KOPT-K1 (cell line): ENCODE measurements around the gene FITM2.
"Not testable (repeated sequence)": the region's sequence is repeated elsewhere in the genome, so short reads cannot be mapped to it uniquely, and the experiment has no call there.

Experiments
- H3K27ac ChIP-seq: fragments of 200-600 bp; sonication (generic); 2 replicates; pipeline ENCODE4 v1.5.1; 2016; ENCODE audit warnings: antibody characterized with exemption, mild to moderate bottlenecking, low read depth, low read length; ENCODE audit not compliant: poor library complexity, severe bottlenecking
- H3K36me3 ChIP-seq: fragments of 200-600 bp; sonication (generic); 2 replicates; pipeline ENCODE4 v1.5.1; 2017; ENCODE audit warnings: antibody characterized with exemption, mild to moderate bottlenecking, low read length, moderate library complexity; ENCODE audit not compliant: insufficient read depth
- H3K9me3 ChIP-seq: fragments of 200-600 bp; sonication (generic); 2 replicates; pipeline ENCODE4 v1.5.1; 2017; ENCODE audit warnings: antibody characterized with exemption, low read length, mild to moderate bottlenecking; ENCODE audit not compliant: insufficient read depth, poor library complexity, severe bottlenecking

Gene FITM2

DNA sequence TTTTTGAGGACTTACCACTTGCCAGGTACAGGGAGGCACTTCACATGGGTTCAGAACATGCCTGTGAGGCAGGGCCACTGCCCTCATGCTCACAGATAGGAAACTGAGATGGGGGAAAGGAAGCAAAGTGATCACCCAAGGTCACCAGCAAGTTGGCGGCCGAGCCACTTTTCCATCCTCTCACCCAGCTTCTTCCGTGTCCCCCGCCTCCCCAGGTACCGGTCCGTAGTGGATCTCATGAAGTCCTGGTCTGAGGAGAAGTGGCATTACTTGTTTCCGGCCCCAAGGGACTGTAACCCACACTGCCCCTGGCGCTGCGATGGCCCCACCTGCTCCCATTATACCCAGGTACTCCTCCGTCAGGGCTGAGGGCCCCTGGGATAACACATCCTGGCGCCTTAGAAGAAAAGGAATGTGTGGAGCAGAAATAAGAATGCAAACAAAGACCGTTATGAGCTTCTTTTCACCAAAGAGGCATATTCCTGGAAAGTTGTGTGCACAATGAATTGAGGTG is 32.2 kb upstream of the FITM2 start:
- H3K27ac ChIP-seq: no peak overlapping the region

GRCh38 chr20:44342248-44342647 is 31.2 kb upstream of the FITM2 start:
- Histone ChIP-seq H3K36me3 (no peaks in the 10 kb centered on the region), H3K9me3 (no peaks in the 10 kb centered on the region), H3K27ac (no peak overlapping the region)

More for the DNA sequence above, 32.2 kb upstream of the FITM2 start:
- Histone ChIP-seq H3K9me3 (no peaks in the 10 kb centered on the region), H3K36me3 (no peaks in the 10 kb centered on the region)

GRCh38 chr20:44336725-44337380 is 25.9 kb upstream of the FITM2 start, which contains the start of gene R3HDML:
TSS of gene R3HDML (plus strand) at chr20:44337043. CDS start at chr20:44337158, 115 bp downstream.
- no peaks in the 10 kb centered on the region for H3K9me3 ChIP-seq
- no peak within 1 kb of the TSS for H3K27ac ChIP-seq
- H3K36me3 ChIP-seq: no peaks in the 10 kb centered on the region

GRCh38 chr20:44336086-44336485 is 25.1 kb upstream of the FITM2 start:
- no peaks in the 10 kb centered on the region for H3K9me3 ChIP-seq
- no peak overlapping the region for H3K27ac ChIP-seq
- no peaks in the 10 kb centered on the region for H3K36me3 ChIP-seq

DNA sequence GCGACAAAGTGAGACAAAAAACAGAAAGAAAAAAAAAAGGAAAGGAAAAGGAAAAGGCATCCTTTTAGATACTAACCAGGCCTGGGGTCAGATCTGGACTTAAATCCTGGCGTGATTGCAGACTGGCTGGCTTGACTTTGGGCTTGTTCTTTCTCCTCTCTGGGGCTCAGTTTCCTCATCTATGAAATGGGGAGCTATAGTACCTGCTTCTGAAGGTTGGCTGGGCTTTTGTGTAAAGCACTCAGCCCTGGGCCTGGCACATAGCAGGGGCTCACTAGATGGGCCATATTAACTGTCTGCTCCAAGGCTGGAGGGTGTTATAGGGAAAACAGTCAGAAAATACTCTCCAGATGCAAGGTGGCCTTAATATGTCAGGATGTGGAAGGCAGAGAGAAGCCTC is 24.7 kb upstream of the FITM2 start:
- Histone ChIP-seq H3K36me3 (no peaks in the 10 kb centered on the region), H3K27ac (no peak overlapping the region), H3K9me3 (no peaks in the 10 kb centered on the region)

DNA sequence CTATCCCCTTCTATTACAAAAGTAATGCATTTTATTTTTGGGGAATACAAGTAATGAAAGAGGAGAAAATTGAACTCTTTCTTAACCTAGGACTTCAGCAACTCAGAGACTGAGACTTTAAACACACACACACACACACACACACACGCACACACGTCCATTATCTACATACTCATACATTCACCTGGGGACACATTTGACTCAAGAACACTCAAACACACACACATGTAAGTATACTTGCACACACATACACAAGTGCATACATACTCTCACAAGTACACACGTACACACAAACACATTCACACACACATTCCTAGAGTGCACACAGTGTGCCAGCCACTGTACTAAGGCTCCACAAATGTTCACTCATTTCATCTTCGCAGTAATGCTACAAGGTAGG is 23.7 kb upstream of the FITM2 start:
- H3K27ac ChIP-seq: no peak overlapping the region
- H3K36me3 ChIP-seq: no peaks in the 10 kb centered on the region
- no peaks in the 10 kb centered on the region for H3K9me3 ChIP-seq

GRCh38 chr20:44334306-44334705 is 23.3 kb upstream of the FITM2 start:
- no peaks in the 10 kb centered on the region for H3K9me3 ChIP-seq
- no peak overlapping the region for H3K27ac ChIP-seq
- no peaks in the 10 kb centered on the region for H3K36me3 ChIP-seq

GRCh38 chr20:44331201-44331600 is 20.2 kb upstream of the FITM2 start:
- Histone ChIP-seq H3K27ac (no peak overlapping the region), H3K36me3 (no peaks in the 10 kb centered on the region), H3K9me3 (no peaks in the 10 kb centered on the region)

DNA sequence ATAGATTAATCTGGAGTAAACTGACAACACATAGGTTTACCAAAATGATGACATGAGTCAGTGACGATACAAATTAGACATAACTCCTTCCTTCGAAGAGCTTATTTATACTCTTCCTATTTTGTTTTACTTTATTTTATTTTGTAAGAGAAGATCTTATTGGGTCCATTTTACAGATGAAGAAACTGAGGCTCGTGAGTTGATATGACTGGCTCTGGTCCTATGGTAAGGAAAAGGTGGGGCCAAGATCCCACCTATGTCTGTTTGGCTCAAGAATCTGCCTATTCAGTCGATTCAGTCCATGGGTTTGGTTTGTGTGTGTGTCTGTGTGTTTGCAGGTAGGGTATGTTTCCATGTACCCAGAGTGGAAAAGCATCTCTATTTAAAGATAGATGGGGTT is 17.4 kb upstream of the FITM2 start:
- no peaks in the 10 kb centered on the region for H3K36me3 ChIP-seq
- no peaks in the 10 kb centered on the region for H3K9me3 ChIP-seq
- H3K27ac ChIP-seq: no peak overlapping the region

DNA sequence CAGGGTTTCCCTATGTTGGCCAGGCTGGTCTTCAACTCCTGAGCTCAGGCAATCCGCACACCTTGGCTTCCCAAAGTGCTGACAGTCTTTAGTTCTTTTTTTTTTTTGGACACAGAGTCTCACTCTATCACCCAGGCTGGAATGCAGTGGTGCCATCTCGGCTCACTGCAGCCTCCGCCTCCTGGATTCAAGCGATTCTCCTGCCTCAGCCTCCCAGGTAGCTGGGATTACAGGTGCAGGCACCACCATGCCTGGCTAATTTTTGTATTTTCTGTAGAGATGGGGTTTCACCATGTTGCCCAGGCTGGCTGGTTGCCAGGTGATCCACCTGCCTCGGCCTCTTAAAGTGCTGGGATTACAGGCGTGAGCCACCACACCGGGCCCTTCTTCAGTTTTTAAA is 16.7 kb upstream of the FITM2 start:
- not testable (repeated sequence) for H3K27ac ChIP-seq, H3K36me3 ChIP-seq

DNA sequence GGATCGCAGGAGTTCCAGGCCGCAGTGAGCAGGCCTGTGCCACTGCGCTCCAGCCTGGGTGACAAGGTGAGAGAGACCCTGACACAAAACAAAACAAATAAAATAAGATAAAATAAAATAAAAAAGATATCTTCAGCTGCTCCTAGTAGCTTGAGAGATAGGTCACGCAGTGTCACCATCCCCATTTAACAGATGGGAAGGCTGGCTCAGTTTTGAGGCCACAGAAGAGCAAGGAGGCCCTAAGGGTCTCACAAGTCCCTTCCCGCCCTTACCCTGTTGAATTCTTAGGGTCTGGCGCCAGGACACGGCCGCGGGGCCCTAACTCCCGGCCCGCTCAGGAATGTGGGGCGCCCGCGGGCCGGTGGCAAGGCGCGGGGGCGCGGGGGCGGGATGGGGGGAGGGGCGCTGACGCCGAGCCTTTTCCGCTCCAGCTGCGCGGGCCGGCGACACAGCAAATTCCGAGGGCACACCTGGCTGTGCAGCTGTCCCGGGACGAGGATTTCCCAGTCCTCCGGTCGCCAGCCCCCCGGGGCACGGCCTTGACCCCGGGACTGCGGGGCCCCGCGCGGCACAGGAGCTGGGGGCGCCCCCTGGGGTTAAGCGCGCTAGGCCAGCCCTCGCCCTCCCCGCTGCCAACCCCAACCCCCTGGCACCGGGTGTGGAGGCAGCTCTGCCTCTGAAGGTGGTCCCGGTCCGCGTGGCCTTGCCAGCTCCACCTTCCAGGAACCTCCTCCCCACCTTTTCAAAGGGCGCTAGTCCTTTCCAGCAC is 15.6 kb upstream of the FITM2 start:
- Histone ChIP-seq H3K27ac (no peak overlapping the region), H3K36me3 (no peaks in the 10 kb centered on the region), H3K9me3 (no peaks in the 10 kb centered on the region)

More for the DNA sequence above, 16.7 kb upstream of the FITM2 start:
- not testable (repeated sequence) for H3K9me3 ChIP-seq

GRCh38 chr20:44324343-44324742 is 13.3 kb upstream of the FITM2 start:
- H3K27ac ChIP-seq: no peak overlapping the region
- H3K36me3 ChIP-seq: no peaks in the 10 kb centered on the region
- H3K9me3 ChIP-seq: no peaks in the 10 kb centered on the region

DNA sequence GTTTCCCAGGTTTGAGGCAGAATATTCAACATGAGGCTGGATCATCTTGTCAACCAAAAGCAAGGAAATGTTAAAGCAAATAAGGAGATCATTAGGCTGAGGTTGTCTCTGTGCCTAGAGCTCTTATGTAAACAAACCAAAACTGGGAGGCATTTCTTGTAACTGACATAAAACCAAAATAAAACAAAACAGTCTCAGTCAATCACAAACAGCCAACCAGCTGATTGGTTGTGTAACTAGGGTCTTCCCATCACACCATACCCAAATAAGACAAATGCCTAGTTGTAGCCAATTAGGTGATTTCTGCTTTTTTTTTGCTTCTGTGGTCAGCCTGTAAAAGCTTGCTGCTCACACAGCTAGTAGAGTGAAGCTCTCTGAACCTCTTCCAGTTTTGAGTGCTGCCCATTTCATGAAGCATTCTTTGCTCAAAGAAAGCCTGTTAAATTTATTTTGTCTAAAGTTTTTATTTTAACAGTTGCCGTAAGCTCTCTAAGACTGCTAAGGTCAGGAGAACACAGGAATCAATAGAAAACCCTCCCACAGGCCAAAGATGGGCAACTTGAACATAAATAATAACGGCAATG is 8.9 kb upstream of the FITM2 start:
- Histone ChIP-seq H3K36me3 (no peaks in the 10 kb centered on the region), H3K27ac (no peak overlapping the region), H3K9me3 (no peaks in the 10 kb centered on the region)

- Histone ChIP-seq H3K9me3 (no peaks in the 10 kb centered on the region), H3K36me3 (no peaks in the 10 kb centered on the region), H3K27ac (no peak overlapping the region)
Measured at GRCh38 chr20:44314870-44315269, 3.9 kb upstream of the FITM2 start.
